Skeletal muscle satellite cell (primary cell): ENCODE results near the gene ADD2. TPM values are rescaled to one million over a fixed set of nuclear protein-coding genes. Genes with fewer than 3 reads are reported as not detected.

Source experiments
- H3K27me3 ChIP-seq: 2 replicates; pipeline ENCODE4 v1.7.0; 2013; ENCODE audit warnings: low read length; ENCODE audit not compliant: control insufficient read depth, insufficient read depth
- H3K36me3 ChIP-seq: 2 replicates; pipeline ENCODE4 v1.7.0; 2013; ENCODE audit warnings: mild to moderate bottlenecking, control low read depth, low read length; ENCODE audit not compliant: insufficient read depth
- H3K4me1 ChIP-seq: 2 replicates; pipeline ENCODE4 v1.7.0; 2013; ENCODE audit warnings: low read length; ENCODE audit not compliant: control insufficient read depth, insufficient read depth
- H3K4me2 ChIP-seq: 2 replicates; pipeline ENCODE4 v1.7.0; 2013; ENCODE audit warnings: mild to moderate bottlenecking, low read length
- H3K4me3 ChIP-seq: 2 replicates; pipeline ENCODE4 v1.7.0; 2013; ENCODE audit warnings: low read length
- H3K9ac ChIP-seq: 2 replicates; pipeline ENCODE4 v1.7.0; 2013; ENCODE audit warnings: mild to moderate bottlenecking, low read depth, low read length, moderate library complexity
- H3K9me3 ChIP-seq: replicated peaks from 2 replicates; pipeline ENCODE4 v1.7.0; 2013; ENCODE audit warnings: mild to moderate bottlenecking, control low read depth, low read length
- small RNA-seq: library from RNA; depleted of rRNA; stranded (forward); fragments of <200 nt; gene quantifications from one replicate; pipeline ENCODE3, GENCODE V24; 2012

Gene ADD2

DNA sequence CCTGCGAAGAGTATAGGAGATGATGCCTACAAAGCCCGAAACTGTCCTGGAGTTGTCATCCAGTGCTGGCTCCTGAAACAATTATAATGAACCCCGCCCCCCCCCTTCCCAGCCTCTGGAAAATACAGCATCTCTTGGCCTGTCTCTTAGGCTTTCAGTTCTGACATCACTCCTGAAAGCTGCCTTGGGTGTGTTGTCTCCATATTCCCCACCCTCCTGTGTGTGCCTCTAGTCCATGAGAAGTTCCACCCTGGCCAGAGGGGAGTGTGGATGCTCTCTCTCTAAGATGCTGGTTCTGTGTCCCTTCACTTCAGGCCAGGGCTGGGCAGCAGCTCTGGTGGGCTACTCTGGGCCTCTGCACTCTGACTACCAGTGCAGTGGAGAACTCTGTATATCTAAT lies 155.4 kb downstream of the ADD2 start:
- H3K27me3 ChIP-seq: peaks cover 39% of the 10 kb centered on the region
- H3K4me1 ChIP-seq: no peaks in the 10 kb centered on the region
- no peak overlapping the region for H3K4me2 ChIP-seq
- H3K36me3 ChIP-seq: no peaks in the 10 kb centered on the region
- no peak overlapping the region for H3K9ac ChIP-seq
- H3K4me3 ChIP-seq: no peak overlapping the region
- H3K9me3 ChIP-seq: no peaks in the 10 kb centered on the region

- H3K36me3 ChIP-seq: no peaks in the 10 kb centered on the region
- no peak overlapping the region for H3K9ac ChIP-seq
- H3K4me2 ChIP-seq: no peak overlapping the region
- no peak overlapping the region for H3K4me3 ChIP-seq
- no peaks in the 10 kb centered on the region for H3K9me3 ChIP-seq
- no peaks in the 10 kb centered on the region for H3K4me1 ChIP-seq
- peaks cover 38% of the 10 kb centered on the region for H3K27me3 ChIP-seq
Observed at GRCh38 chr2:70608373-70608772, 159.6 kb downstream of the ADD2 start.

GRCh38 chr2:70607121-70607561 lies 160.9 kb downstream of the ADD2 start:
- H3K4me1 ChIP-seq: no peaks in the 10 kb centered on the region
- H3K9me3 ChIP-seq: no peaks in the 10 kb centered on the region
- no peak overlapping the region for H3K9ac ChIP-seq
- H3K36me3 ChIP-seq: no peaks in the 10 kb centered on the region
- no peak overlapping the region for H3K4me3 ChIP-seq
- peaks cover 39% of the 10 kb centered on the region for H3K27me3 ChIP-seq
- H3K4me2 ChIP-seq: no peak overlapping the region

Small RNA genes within 50 kb of the gene (small RNA-seq; reads per million reads assigned to genes)
- gene HMGN2P21: not detected
